ENCODE measurements around the gene NEAT1. TPM values are rescaled to one million over a fixed set of nuclear protein-coding genes. Genes with fewer than 3 reads are reported as not detected.
"Not testable (repeated sequence)": the region's sequence is repeated elsewhere in the genome, so short reads cannot be mapped to it uniquely, and the experiment has no call there.

NEAT1 gene
- total RNA-seq, 1 donor from 2014 or later: 43.4 TPM

GRCh38 chr11:65412271-65413076, 10.1 kb upstream of the NEAT1 start:
- Mint-ChIP-seq H3K27me3 (ENCODE audit: unreplicated experiment) (peaks cover 14% of the 10 kb centered on the region), H3K27ac (ENCODE audit: unreplicated experiment) (peak overlapping the region; percentile 48)
- DNase-seq (ENCODE audit: low spot score): no peak

GRCh38 chr11:65413077-65413664, 9.4 kb upstream of the NEAT1 start:
- not testable (repeated sequence) for DNase-seq (ENCODE audit: low spot score)
- peak overlapping the region; percentile 62 for H3K4me3 Mint-ChIP-seq (ENCODE audit: unreplicated experiment)

More at GRCh38 chr11:65412271-65413076, 10.1 kb upstream of the NEAT1 start:
- peaks cover 26% of the 10 kb centered on the region for H3K36me3 Mint-ChIP-seq (ENCODE audit: low read depth, unreplicated experiment)
- H3K9me3 Mint-ChIP-seq (ENCODE audit: unreplicated experiment): no peaks in the 10 kb centered on the region
- peaks cover 22% of the 10 kb centered on the region for H3K4me1 Mint-ChIP-seq (ENCODE audit: unreplicated experiment)
- no peak for TF ChIP-seq CTCF (IDR thresholded peaks at IDR 0.05; ENCODE audit: unreplicated experiment)
- H3K4me3 Mint-ChIP-seq (ENCODE audit: unreplicated experiment): peak overlapping the region; percentile 62

GRCh38 chr11:65414776-65415498, 7.7 kb upstream of the NEAT1 start:
- H3K36me3 Mint-ChIP-seq (ENCODE audit: low read depth, unreplicated experiment): peaks cover 14% of the 10 kb centered on the region
- DNase-seq (ENCODE audit: low spot score): no peak
- H3K27ac Mint-ChIP-seq (ENCODE audit: unreplicated experiment): no peak overlapping the region
- peaks cover 24% of the 10 kb centered on the region for H3K27me3 Mint-ChIP-seq (ENCODE audit: unreplicated experiment)
- peak overlapping the region; percentile 5 for H3K4me3 Mint-ChIP-seq (ENCODE audit: unreplicated experiment)
- TF ChIP-seq CTCF (IDR thresholded peaks at IDR 0.05; ENCODE audit: unreplicated experiment): no peak
- H3K4me1 Mint-ChIP-seq (ENCODE audit: unreplicated experiment): peaks cover 40% of the 10 kb centered on the region
- H3K9me3 Mint-ChIP-seq (ENCODE audit: unreplicated experiment): no peaks in the 10 kb centered on the region

More at GRCh38 chr11:65413077-65413664, 9.4 kb upstream of the NEAT1 start:
- not testable (repeated sequence) for H3K27ac Mint-ChIP-seq (ENCODE audit: unreplicated experiment); H3K9me3 Mint-ChIP-seq (ENCODE audit: unreplicated experiment)
- H3K4me1 Mint-ChIP-seq (ENCODE audit: unreplicated experiment): peaks cover 26% of the 10 kb centered on the region
- H3K36me3 Mint-ChIP-seq (ENCODE audit: low read depth, unreplicated experiment): peaks cover 26% of the 10 kb centered on the region
- H3K27me3 Mint-ChIP-seq (ENCODE audit: unreplicated experiment): peaks cover 16% of the 10 kb centered on the region

- peak overlapping the region; percentile 79 for H3K4me3 Mint-ChIP-seq (ENCODE audit: unreplicated experiment)
- H3K4me1 Mint-ChIP-seq (ENCODE audit: unreplicated experiment): peaks cover 46% of the 10 kb centered on the region
- no peak for TF ChIP-seq CTCF (IDR thresholded peaks at IDR 0.05; ENCODE audit: unreplicated experiment)
- DNase-seq (ENCODE audit: low spot score): no peak
- peak overlapping the region; percentile 64 for H3K27ac Mint-ChIP-seq (ENCODE audit: unreplicated experiment)
- peaks cover 14% of the 10 kb centered on the region for H3K36me3 Mint-ChIP-seq (ENCODE audit: low read depth, unreplicated experiment)
- peaks cover 24% of the 10 kb centered on the region for H3K27me3 Mint-ChIP-seq (ENCODE audit: unreplicated experiment)
- H3K9me3 Mint-ChIP-seq (ENCODE audit: unreplicated experiment): no peaks in the 10 kb centered on the region
Measured at GRCh38 chr11:65415499-65416340, 6.9 kb upstream of the NEAT1 start.

- peak; percentile 98 for TF ChIP-seq CTCF (IDR thresholded peaks at IDR 0.05; ENCODE audit: unreplicated experiment)
- H3K27ac Mint-ChIP-seq (ENCODE audit: unreplicated experiment): no peak overlapping the region
- H3K36me3 Mint-ChIP-seq (ENCODE audit: low read depth, unreplicated experiment): peaks cover 14% of the 10 kb centered on the region
- peaks cover 52% of the 10 kb centered on the region for H3K4me1 Mint-ChIP-seq (ENCODE audit: unreplicated experiment)
- no peaks in the 10 kb centered on the region for H3K9me3 Mint-ChIP-seq (ENCODE audit: unreplicated experiment)
- H3K4me3 Mint-ChIP-seq (ENCODE audit: unreplicated experiment): no peak overlapping the region
- H3K27me3 Mint-ChIP-seq (ENCODE audit: unreplicated experiment): peaks cover 25% of the 10 kb centered on the region
- DNase-seq (ENCODE audit: low spot score): peak; percentile 96
Measured at GRCh38 chr11:65416341-65416824, 6.2 kb upstream of the NEAT1 start.

All from endothelial cell (in vitro differentiated cells).